ENCODE measurements around the gene ART4. TPM values are rescaled to one million over a fixed set of nuclear protein-coding genes. Genes with fewer than 3 reads are reported as not detected.

ART4 gene
- total RNA-seq, 1 donor from 2014 or later, result not detected

DNA sequence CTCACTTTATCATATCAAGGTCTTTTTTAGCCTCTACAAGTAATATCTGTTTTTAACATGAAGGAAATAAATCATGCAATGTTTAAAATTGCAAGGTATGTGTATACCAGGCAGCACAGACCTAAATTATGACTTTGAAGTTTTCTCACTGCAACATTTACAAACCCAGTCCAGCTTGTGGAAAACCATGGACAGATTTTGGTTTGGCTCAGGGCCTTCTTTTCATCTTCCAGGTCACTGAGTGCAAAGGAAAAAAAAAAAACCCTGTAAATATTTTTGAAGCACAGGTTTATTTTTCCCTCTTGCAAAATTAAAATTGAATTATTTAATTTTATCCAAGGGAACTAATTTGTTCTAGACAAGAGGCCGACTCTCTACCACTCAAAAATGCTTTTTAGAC is 28.6 kb upstream of the ART4 start:
- Mint-ChIP-seq H3K27ac (no peak overlapping the region), H3K36me3 (ENCODE audit: low read depth) (no peaks in the 10 kb centered on the region), H3K4me1 (no peaks in the 10 kb centered on the region), H3K9me3 (peaks cover 12% of the 10 kb centered on the region), H3K27me3 (no peaks in the 10 kb centered on the region), H3K4me3 (no peak overlapping the region)
- intact Hi-C loops (cut with micrococcal nuclease), result no loop called here
- DNase-seq, result no peak

GRCh38 chr12:14871247-14871646 is 27.9 kb upstream of the ART4 start:
- no peaks in the 10 kb centered on the region for H3K4me1 Mint-ChIP-seq
- no peaks in the 10 kb centered on the region for H3K36me3 Mint-ChIP-seq (ENCODE audit: low read depth)
- intact Hi-C loops (cut with micrococcal nuclease), result no loop called here
- peaks cover 12% of the 10 kb centered on the region for H3K9me3 Mint-ChIP-seq
- H3K27ac Mint-ChIP-seq, result no peak overlapping the region
- H3K27me3 Mint-ChIP-seq, result no peaks in the 10 kb centered on the region
- DNase-seq, result no peak
- H3K4me3 Mint-ChIP-seq, result no peak overlapping the region

GRCh38 chr12:14868916-14869506 is 25.7 kb upstream of the ART4 start:
- H3K9me3 Mint-ChIP-seq, result peaks cover 23% of the 10 kb centered on the region
- DNase-seq, result no peak
- no peak overlapping the region for H3K27ac Mint-ChIP-seq
- no peaks in the 10 kb centered on the region for H3K36me3 Mint-ChIP-seq (ENCODE audit: low read depth)
- intact Hi-C loops (cut with micrococcal nuclease), result no loop called here
- H3K27me3 Mint-ChIP-seq, result peaks cover 7% of the 10 kb centered on the region
- H3K4me3 Mint-ChIP-seq, result no peak overlapping the region
- no peaks in the 10 kb centered on the region for H3K4me1 Mint-ChIP-seq

GRCh38 chr12:14860490-14860889 is 17.2 kb upstream of the ART4 start:
- Mint-ChIP-seq H3K4me1 (no peaks in the 10 kb centered on the region), H3K9me3 (peaks cover 37% of the 10 kb centered on the region), H3K36me3 (ENCODE audit: low read depth) (peaks cover 2% of the 10 kb centered on the region), H3K27me3 (peaks cover 7% of the 10 kb centered on the region), H3K4me3 (no peak overlapping the region), H3K27ac (no peak overlapping the region)
- intact Hi-C loops (cut with micrococcal nuclease), result no loop called here
- DNase-seq, result no peak

GRCh38 chr12:14858513-14858912 is 15.2 kb upstream of the ART4 start:
- H3K4me1 Mint-ChIP-seq, result no peaks in the 10 kb centered on the region
- H3K4me3 Mint-ChIP-seq, result no peak overlapping the region
- H3K27ac Mint-ChIP-seq, result no peak overlapping the region
- H3K27me3 Mint-ChIP-seq, result peaks cover 2% of the 10 kb centered on the region
- H3K9me3 Mint-ChIP-seq, result peaks cover 32% of the 10 kb centered on the region
- intact Hi-C loops (cut with micrococcal nuclease), result no loop called here
- peaks cover 2% of the 10 kb centered on the region for H3K36me3 Mint-ChIP-seq (ENCODE audit: low read depth)
- no peak for DNase-seq

DNA sequence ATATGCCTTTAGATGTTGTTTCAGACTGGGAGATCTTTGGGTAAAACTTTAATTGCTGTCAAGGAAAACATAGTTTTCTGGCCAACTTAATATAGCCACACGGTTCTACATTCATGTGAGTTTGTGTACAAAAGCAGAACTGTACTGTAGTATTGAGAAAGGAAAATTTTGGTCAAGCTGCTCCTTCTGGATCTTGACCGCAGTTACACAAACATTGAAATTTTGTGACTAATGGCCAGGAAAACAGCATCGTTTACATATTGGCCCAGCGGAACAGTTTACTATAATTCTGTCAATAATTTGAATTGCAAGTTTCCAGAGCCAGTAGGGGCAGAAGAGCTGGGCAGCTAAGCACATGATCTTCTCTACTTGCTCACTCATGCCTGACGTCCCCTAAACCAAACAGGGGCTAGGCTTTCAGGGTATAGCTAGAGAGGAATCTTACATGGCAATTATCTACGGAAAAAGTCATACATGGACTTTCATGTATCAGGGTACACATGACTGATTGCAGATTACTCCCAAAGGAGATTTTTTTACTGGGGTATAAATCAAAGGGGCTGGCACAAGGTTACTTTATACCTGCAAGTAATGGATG is 11.4 kb upstream of the ART4 start:
- intact Hi-C loops (cut with micrococcal nuclease), result no loop called here
- H3K27ac Mint-ChIP-seq, result no peak overlapping the region

DNA sequence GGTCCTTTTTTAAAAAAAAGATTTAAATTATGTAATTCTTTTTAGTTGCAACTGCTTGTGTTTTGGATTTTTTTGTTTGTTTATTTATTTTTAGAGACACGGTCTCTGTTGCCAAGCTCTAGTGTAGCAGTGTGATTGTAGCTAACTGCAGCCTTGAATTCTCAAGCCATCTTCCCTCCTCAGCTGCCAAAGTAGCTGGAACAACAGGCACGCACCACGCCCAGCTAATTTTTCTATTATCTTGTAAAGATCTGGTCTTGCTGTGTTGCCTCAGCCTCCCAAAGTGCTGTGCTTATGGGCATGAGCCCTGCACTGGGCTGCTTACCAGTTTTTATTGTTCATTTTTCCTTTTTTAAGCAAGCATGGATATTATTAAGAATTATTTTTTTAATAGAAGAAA is 10.6 kb upstream of the ART4 start:
- no peak overlapping the region for H3K27ac Mint-ChIP-seq

More for the DNA sequence above, 11.4 kb upstream of the ART4 start:
- H3K4me3 Mint-ChIP-seq, result no peak overlapping the region
- H3K4me1 Mint-ChIP-seq, result no peaks in the 10 kb centered on the region
- no peak for DNase-seq
- H3K36me3 Mint-ChIP-seq (ENCODE audit: low read depth), result peaks cover 2% of the 10 kb centered on the region
- H3K27me3 Mint-ChIP-seq, result peaks cover 2% of the 10 kb centered on the region
- peaks cover 16% of the 10 kb centered on the region for H3K9me3 Mint-ChIP-seq

GRCh38 chr12:14852880-14853279 is 9.6 kb upstream of the ART4 start:
- H3K36me3 Mint-ChIP-seq (ENCODE audit: low read depth), result no peaks in the 10 kb centered on the region
- peaks cover under 1% of the 10 kb centered on the region for H3K9me3 Mint-ChIP-seq
- intact Hi-C loops (cut with micrococcal nuclease), result no loop called here
- no peak overlapping the region for H3K4me3 Mint-ChIP-seq
- no peak overlapping the region for H3K27ac Mint-ChIP-seq
- peaks cover under 1% of the 10 kb centered on the region for H3K27me3 Mint-ChIP-seq
- no peaks in the 10 kb centered on the region for H3K4me1 Mint-ChIP-seq
- no peak for DNase-seq

More for the DNA sequence above, 10.6 kb upstream of the ART4 start:
- Mint-ChIP-seq H3K36me3 (ENCODE audit: low read depth) (no peaks in the 10 kb centered on the region), H3K27me3 (peaks cover 2% of the 10 kb centered on the region), H3K4me1 (no peaks in the 10 kb centered on the region), H3K4me3 (no peak overlapping the region), H3K9me3 (peaks cover 10% of the 10 kb centered on the region)
- no peak for DNase-seq
- intact Hi-C loops (cut with micrococcal nuclease), result no loop called here

DNA sequence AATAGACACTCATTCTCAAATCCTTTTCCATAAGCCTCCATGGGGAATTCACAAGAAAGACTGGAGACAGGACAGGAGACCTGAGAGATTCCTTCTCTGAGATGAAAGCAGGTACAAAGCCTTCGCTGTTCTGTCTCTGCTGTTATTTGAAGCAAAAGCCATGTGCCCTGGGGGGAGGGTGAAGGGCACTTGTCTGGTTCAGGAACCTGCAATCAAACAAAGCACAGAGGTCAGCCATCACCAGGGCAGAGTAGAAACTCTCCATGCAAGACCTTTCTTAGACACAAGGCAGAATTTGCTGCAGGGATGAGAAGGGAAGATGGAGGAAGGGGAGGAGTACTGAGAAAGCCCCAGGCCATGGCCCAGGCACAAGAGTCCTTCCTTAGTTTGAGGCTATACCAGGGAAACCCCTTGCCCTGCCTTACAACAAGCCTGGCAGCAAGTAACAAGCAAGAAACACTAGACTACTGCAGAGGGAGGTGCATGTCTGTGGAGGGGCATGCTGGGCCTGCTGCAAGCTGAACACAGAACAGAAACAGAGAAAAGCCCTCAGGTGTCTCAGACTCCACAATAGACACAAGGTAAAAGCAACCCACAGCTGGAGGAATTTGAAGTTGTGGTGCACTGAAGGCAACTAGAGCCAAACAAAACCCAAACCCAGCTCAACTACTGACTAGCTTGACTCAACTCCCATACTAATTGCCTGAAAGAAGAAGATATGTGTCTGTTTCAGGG is 7.8 kb upstream of the ART4 start:
- no peak overlapping the region for H3K4me3 Mint-ChIP-seq
- no peaks in the 10 kb centered on the region for H3K36me3 Mint-ChIP-seq (ENCODE audit: low read depth)
- intact Hi-C loops (cut with micrococcal nuclease), result no loop called here
- no peak for DNase-seq
- H3K9me3 Mint-ChIP-seq, result no peaks in the 10 kb centered on the region
- H3K27ac Mint-ChIP-seq, result no peak overlapping the region
- H3K27me3 Mint-ChIP-seq, result no peaks in the 10 kb centered on the region
- peaks cover 3% of the 10 kb centered on the region for H3K4me1 Mint-ChIP-seq

GRCh38 chr12:14849661-14850060 is 6.3 kb upstream of the ART4 start:
- no peak for DNase-seq
- Mint-ChIP-seq H3K4me1 (peaks cover 5% of the 10 kb centered on the region), H3K36me3 (ENCODE audit: low read depth) (no peaks in the 10 kb centered on the region), H3K4me3 (no peak overlapping the region), H3K9me3 (no peaks in the 10 kb centered on the region), H3K27ac (no peak overlapping the region), H3K27me3 (no peaks in the 10 kb centered on the region)
- intact Hi-C loops (cut with micrococcal nuclease), result loop anchor here (5.0 kb wide), 1 partner anchor 63 kb away; no protein-coding TSS in a partner anchor

DNA sequence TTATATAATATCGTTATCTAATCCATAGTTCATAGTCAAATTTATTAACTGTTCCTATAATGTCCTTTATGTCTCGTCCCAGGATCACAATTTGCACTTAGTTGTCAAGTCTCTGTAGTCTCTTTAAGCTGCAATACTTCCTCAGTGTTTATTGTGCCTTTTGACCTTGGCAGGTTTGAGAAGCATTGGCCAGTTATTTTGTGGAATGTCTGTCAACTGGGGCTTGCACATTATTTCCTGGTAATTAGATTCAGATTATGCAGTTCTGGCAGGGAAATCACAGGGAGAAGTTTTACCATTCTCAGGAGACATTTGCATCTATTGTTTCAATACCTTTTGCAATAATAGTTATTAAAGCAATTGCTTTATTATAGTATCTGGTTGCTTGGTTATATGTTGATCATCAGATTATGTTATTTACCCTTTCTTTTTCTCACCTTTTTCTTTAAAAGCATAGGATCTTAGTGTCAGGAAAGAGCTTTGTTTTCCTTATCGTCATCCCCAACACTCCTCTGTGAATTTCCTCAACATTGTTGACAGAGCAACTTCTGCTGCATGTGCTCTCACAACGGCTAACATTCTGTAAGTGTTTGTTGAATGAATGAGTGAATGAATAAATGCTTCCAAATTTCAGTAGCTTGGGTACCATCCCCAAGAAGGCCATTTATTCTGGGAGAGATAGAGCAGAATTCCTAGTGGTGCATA is 3.7 kb upstream of the ART4 start:
- intact Hi-C loops (cut with micrococcal nuclease), result loop anchor here (5.0 kb wide), 1 partner anchor 65 kb away; no protein-coding TSS in a partner anchor
- Mint-ChIP-seq H3K4me1 (peaks cover 5% of the 10 kb centered on the region), H3K9me3 (no peaks in the 10 kb centered on the region), H3K27ac (no peak overlapping the region), H3K27me3 (peaks cover 2% of the 10 kb centered on the region), H3K36me3 (ENCODE audit: low read depth) (no peaks in the 10 kb centered on the region), H3K4me3 (no peak overlapping the region)
- DNase-seq, result no peak

- Mint-ChIP-seq H3K4me1 (peaks cover 5% of the 10 kb centered on the region), H3K9me3 (no peaks in the 10 kb centered on the region), H3K36me3 (ENCODE audit: low read depth) (no peaks in the 10 kb centered on the region), H3K4me3 (no peak overlapping the region), H3K27me3 (peaks cover 2% of the 10 kb centered on the region), H3K27ac (no peak overlapping the region)
- intact Hi-C loops (cut with micrococcal nuclease), result loop anchor here (5.0 kb wide), 1 partner anchor 66 kb away; no protein-coding TSS in a partner anchor
- no peak for DNase-seq
Measured at GRCh38 chr12:14846042-14846587, 2.8 kb upstream of the ART4 start.

DNA sequence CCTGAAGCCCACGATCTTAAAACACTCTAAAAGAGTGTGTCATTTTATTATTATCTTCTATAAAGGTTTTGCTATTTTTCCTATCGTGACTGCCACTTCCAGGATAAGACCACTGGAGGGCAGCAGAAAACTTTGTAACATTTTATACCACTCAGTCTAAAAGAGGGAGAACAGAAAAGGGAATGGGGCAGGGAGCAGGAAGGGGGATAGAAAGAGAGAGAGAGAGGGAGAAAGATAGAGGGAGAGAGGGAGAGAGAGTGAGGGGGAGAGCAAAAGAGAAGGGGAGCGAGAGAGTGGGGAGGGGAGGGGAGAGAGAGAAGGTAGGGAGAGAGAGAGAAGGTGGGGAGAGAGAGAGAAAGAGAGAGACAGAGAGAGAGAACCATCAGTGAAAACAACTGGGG is 2.0 kb upstream of the ART4 start:
- Mint-ChIP-seq H3K36me3 (ENCODE audit: low read depth) (no peaks in the 10 kb centered on the region), H3K9me3 (no peaks in the 10 kb centered on the region), H3K27me3 (peaks cover 2% of the 10 kb centered on the region), H3K4me3 (no peak overlapping the region), H3K27ac (no peak overlapping the region), H3K4me1 (peaks cover 5% of the 10 kb centered on the region)
- intact Hi-C loops (cut with micrococcal nuclease), result loop anchor here (1.0 to 5.0 kb wide), 2 partner anchors 67 to 150 kb away; no protein-coding TSS in a partner anchor
- DNase-seq, result peak; percentile 82
